Measurements from ENCODE around the gene CDC42BPG. TPM values are rescaled to one million over a fixed set of nuclear protein-coding genes. Genes with fewer than 3 reads are reported as not detected.
A peak's percentile ranks its signal among the peaks of the same experiment; 100 is the strongest.

CDC42BPG gene
- total and polyA plus RNA-seq, 8 donors, result 6.8 to 25.9 (median 9.0) TPM

GRCh38 chr11:64868904-64869570, 24.6 kb upstream of the CDC42BPG start:
- TF ChIP-seq, protein P1, sequence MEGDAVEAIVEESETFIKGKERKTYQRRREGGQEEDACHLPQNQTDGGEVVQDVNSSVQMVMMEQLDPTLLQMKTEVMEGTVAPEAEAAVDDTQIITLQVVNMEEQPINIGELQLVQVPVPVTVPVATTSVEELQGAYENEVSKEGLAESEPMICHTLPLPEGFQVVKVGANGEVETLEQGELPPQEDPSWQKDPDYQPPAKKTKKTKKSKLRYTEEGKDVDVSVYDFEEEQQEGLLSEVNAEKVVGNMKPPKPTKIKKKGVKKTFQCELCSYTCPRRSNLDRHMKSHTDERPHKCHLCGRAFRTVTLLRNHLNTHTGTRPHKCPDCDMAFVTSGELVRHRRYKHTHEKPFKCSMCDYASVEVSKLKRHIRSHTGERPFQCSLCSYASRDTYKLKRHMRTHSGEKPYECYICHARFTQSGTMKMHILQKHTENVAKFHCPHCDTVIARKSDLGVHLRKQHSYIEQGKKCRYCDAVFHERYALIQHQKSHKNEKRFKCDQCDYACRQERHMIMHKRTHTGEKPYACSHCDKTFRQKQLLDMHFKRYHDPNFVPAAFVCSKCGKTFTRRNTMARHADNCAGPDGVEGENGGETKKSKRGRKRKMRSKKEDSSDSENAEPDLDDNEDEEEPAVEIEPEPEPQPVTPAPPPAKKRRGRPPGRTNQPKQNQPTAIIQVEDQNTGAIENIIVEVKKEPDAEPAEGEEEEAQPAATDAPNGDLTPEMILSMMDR (IDR thresholded peaks at IDR 0.05), result no peak
- no peaks in the 10 kb centered on the region for H3K27me3 ChIP-seq
- peaks cover 0 to 51% of the 10 kb centered on the region in 2 donors for H3K36me3 ChIP-seq
- H3K4me3 ChIP-seq, result peak overlapping the region in 1 of 2 donors; percentile 31
- H3K9me3 ChIP-seq, result no peaks in the 10 kb centered on the region
- intact Hi-C loops (cut with DNase I), result no loop called here
- DNase-seq, result peak in 1 of 4 donors; percentile 82
- ATAC-seq, result peak; percentile 72
- H3K27ac ChIP-seq, result peak overlapping the region; percentile 86 to 90
- H3K4me1 ChIP-seq, result peaks cover 49 to 100% of the 10 kb centered on the region in 2 donors

GRCh38 chr11:64867748-64868462, 23.5 kb upstream of the CDC42BPG start:
- ATAC-seq (no peak), DNase-seq (no peak)
- H3K4me1 ChIP-seq, result peaks cover 57 to 100% of the 10 kb centered on the region in 2 donors
- TF ChIP-seq, protein P1 (IDR thresholded peaks at IDR 0.05), result no peak
- H3K27me3 ChIP-seq, result no peaks in the 10 kb centered on the region
- intact Hi-C loops (cut with DNase I), result no loop called here
- H3K9me3 ChIP-seq, result no peaks in the 10 kb centered on the region
- no peak overlapping the region for H3K4me3 ChIP-seq
- peaks cover 0 to 39% of the 10 kb centered on the region in 2 donors for H3K36me3 ChIP-seq
- peak overlapping the region in 1 of 2 donors; percentile 92 for H3K27ac ChIP-seq

DNA sequence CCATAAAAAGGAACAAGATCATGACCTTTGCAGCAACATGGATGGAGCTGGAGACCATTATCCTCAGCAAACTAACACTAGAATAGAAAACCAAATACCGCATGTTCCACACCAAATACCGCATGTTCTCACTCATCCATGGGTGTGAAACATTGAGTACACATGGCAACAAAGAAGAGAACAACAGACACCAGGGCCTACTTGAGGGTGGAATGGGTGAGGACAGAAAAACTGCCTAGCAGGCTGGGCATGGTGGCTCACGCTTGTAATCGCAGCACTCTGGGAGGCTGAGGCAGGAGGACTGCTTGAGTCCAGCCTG, 21.7 kb upstream of the CDC42BPG start:
- Histone ChIP-seq H3K9me3 (no peaks in the 10 kb centered on the region), H3K27me3 (no peaks in the 10 kb centered on the region), H3K36me3 (peaks cover 0 to 22% of the 10 kb centered on the region in 2 donors), H3K4me3 (no peak overlapping the region), H3K4me1 (peaks cover 67 to 100% of the 10 kb centered on the region in 2 donors), H3K27ac (peak overlapping the region; percentile 75 to 92)
- intact Hi-C loops (cut with DNase I), result no loop called here
- TF ChIP-seq, protein P1 (IDR thresholded peaks at IDR 0.05), result no peak
- ATAC-seq (no peak), DNase-seq (no peak)

DNA sequence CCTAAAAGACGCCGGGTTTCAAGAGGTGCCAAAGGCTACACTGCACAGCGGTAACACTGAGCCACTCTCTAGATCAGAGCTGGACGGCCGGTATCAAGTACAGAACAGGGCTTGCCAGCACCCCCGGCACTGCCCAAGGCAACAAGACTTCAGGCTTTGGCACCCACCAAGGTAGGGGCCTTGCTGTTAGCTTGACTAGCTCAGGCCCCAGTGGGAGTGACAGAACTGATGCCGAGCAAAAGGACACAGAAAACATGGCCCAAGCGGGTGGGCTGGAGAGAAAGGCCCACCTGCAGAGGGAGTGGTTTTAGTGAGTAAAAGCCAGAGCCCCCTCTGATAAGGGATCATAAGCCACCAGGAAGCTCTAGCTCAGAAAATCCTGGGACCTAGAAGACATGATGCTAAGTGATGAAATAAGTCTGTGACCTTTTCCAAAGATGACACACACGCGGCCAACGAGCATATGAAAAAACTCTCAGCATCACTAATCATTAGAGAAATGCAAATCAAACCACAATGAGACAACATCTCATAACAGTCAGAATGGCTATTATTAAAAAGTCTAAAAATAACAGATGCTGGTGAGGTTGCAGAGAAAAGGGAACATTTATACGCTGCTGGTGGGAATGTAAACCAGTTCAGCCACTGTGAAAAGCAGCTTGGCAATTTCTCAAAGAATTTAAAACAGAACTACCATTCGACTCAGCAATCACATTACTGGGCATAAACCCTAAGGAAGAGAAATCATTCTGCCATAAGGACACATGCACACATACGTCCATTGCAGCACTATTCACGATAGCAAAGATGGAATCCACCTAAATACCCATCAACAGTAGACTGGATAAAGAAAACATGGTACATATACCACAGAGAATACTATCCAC, 21.1 kb upstream of the CDC42BPG start:
- Histone ChIP-seq H3K4me1 (peaks cover 62 to 100% of the 10 kb centered on the region in 2 donors), H3K27ac (peak overlapping the region; percentile 75 to 92), H3K9me3 (no peaks in the 10 kb centered on the region), H3K27me3 (no peaks in the 10 kb centered on the region), H3K36me3 (peaks cover 0 to 18% of the 10 kb centered on the region in 2 donors), H3K4me3 (no peak overlapping the region)
- TF ChIP-seq, protein P1 (IDR thresholded peaks at IDR 0.05), result no peak
- DNase-seq (no peak), ATAC-seq (no peak)
- intact Hi-C loops (cut with DNase I), result no loop called here
